Suprapubic skin (tissue), 4 donors: ENCODE results near the gene TRIM41.

Experiments
- EP300 ChIP-seq: sonication (generic); formaldehyde crosslinking; IDR thresholded peaks from one replicate; pipeline ENCODE4 v1.6.1; 2017; ENCODE audit warnings: antibody characterized with exemption
- POLR2A ChIP-seq, 2 donors: fragments of 450-650 bp; IDR thresholded peaks; one replicate each; pipeline ENCODE4 v1.6.1; 2017; ENCODE audit warnings: antibody characterized with exemption in 2 of 2, mild to moderate bottlenecking in 2 of 2, moderate library complexity in 2 of 2
- POLR2AphosphoS5 ChIP-seq, 3 donors: sonication (generic); formaldehyde crosslinking; IDR thresholded peaks; one replicate each; pipeline ENCODE4 v1.6.1; 2017; ENCODE audit warnings: antibody characterized with exemption in 3 of 3
- TF ChIP-seq, protein P1 (sequence below), 2 donors: fragments of 200-600 bp in 1 of 2; fragments of 450-650 bp in 1 of 2; sonication (generic) in 1 of 2; IDR thresholded peaks; one replicate each; pipeline ENCODE4 v1.5.1; 2016 to 2019; ENCODE audit warnings: antibody characterized with exemption in 2 of 2, mild to moderate bottlenecking in 1 of 2, moderate library complexity in 1 of 2

DNA sequence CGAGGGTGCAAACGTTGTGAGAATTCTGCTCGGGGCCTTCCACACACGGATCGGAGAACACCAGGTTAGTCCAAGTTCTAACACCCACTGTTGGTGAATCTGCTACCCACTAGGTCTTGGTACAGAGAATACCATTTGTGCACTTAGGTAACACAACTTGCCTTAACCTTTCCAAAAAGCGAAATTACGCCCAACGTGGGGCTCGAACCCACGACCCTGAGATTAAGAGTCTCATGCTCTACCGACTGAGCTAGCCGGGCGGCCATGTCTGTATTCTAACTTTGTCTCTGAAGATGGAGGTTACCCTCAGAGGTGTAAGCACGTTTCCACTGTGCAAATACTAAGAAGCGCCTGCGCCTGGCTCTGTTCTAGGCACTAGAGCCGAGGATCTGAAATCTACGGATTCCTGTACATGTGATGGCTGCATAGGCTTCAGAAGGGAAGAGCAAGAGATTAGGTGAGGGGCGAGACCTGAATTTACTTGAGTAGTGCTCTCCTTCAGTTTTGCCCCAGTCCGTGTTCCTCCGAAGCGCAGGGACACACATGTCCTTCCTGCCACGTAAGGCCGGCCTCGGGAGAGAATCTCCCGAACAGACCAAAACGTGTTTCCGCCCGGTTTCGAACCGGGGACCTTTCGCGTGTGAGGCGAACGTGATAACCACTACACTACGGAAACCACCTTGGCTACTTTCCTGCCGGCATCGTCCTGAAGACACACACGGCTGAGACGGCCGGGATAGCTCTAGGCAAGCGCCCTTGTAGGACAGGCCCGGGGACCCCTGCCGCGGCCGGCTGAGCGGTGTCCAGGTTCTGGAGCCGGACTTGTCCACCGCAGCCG, 1.1 kb upstream of the TRIM41 start:
- TF ChIP-seq, protein P1, sequence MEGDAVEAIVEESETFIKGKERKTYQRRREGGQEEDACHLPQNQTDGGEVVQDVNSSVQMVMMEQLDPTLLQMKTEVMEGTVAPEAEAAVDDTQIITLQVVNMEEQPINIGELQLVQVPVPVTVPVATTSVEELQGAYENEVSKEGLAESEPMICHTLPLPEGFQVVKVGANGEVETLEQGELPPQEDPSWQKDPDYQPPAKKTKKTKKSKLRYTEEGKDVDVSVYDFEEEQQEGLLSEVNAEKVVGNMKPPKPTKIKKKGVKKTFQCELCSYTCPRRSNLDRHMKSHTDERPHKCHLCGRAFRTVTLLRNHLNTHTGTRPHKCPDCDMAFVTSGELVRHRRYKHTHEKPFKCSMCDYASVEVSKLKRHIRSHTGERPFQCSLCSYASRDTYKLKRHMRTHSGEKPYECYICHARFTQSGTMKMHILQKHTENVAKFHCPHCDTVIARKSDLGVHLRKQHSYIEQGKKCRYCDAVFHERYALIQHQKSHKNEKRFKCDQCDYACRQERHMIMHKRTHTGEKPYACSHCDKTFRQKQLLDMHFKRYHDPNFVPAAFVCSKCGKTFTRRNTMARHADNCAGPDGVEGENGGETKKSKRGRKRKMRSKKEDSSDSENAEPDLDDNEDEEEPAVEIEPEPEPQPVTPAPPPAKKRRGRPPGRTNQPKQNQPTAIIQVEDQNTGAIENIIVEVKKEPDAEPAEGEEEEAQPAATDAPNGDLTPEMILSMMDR (IDR thresholded peaks at IDR 0.05), result no peak
- TF ChIP-seq POLR2AphosphoS5 (IDR thresholded peaks at IDR 0.05), result peak in 2 of 3 donors; percentile 90 to 95
- TF ChIP-seq POLR2A (IDR thresholded peaks at IDR 0.05), result peak in 1 of 2 donors; percentile 12
- TF ChIP-seq EP300, result no peak
